Brain pericyte (primary cell): ENCODE results near the gene SMYD3.
A peak's percentile ranks its signal among the peaks of the same experiment; 100 is the strongest.
"Not testable (repeated sequence)": the region's sequence is repeated elsewhere in the genome, so short reads cannot be mapped to it uniquely, and the experiment has no call there.

ENCODE experiments used
- DNase-seq: peaks from one replicate; pipeline ENCODE4 v3.0.0-alpha.2; 2012; ENCODE audit warnings: low read depth, low spot score

Gene SMYD3

GRCh38 chr1:245772325-245772724 is 734.8 kb downstream of the SMYD3 start:
- no peak for DNase-seq

- peak; percentile 66 for DNase-seq
Observed at GRCh38 chr1:245771511-245772281, 735.4 kb downstream of the SMYD3 start.

- DNase-seq, result no peak
Observed at GRCh38 chr1:245770156-245770555, 736.9 kb downstream of the SMYD3 start.

- DNase-seq, result no peak
Observed at GRCh38 chr1:245768596-245768995, 738.5 kb downstream of the SMYD3 start.

GRCh38 chr1:245765230-245766000 is 741.7 kb downstream of the SMYD3 start:
- no peak for DNase-seq

- no peak for DNase-seq
Observed at GRCh38 chr1:245763873-245764331, 743.2 kb downstream of the SMYD3 start.

- no peak for DNase-seq
Observed at GRCh38 chr1:245762396-245762910, 744.6 kb downstream of the SMYD3 start.

GRCh38 chr1:245760301-245760700 is 746.8 kb downstream of the SMYD3 start:
- DNase-seq, result no peak

- no peak for DNase-seq
Observed at GRCh38 chr1:245754463-245754961, 752.6 kb downstream of the SMYD3 start.

- DNase-seq, result no peak
Observed at GRCh38 chr1:245753807-245754206, 753.3 kb downstream of the SMYD3 start.

GRCh38 chr1:245752561-245752960 is 754.5 kb downstream of the SMYD3 start:
- DNase-seq, result no peak

GRCh38 chr1:245751726-245752470 is 755.2 kb downstream of the SMYD3 start:
- peak; percentile 57 for DNase-seq

GRCh38 chr1:245751116-245751515 is 756.0 kb downstream of the SMYD3 start:
- no peak for DNase-seq

- DNase-seq, result no peak
Observed at GRCh38 chr1:245750261-245750660, 756.8 kb downstream of the SMYD3 start.

- DNase-seq, result no peak
Observed at GRCh38 chr1:245749053-245749452, 758.0 kb downstream of the SMYD3 start.

- DNase-seq, result no peak
Observed at GRCh38 chr1:245748646-245749045, 758.4 kb downstream of the SMYD3 start.

GRCh38 chr1:245748240-245748639 is 758.8 kb downstream of the SMYD3 start:
- no peak for DNase-seq

- DNase-seq, result no peak
Observed at GRCh38 chr1:245742896-245743295, 764.2 kb downstream of the SMYD3 start.

- DNase-seq, result not testable (repeated sequence)
Observed at GRCh38 chr1:245740336-245740735, 766.7 kb downstream of the SMYD3 start.

- DNase-seq, result no peak
Observed at GRCh38 chr1:245730801-245731200, 776.3 kb downstream of the SMYD3 start.

GRCh38 chr1:245728035-245728434 is 779.0 kb downstream of the SMYD3 start:
- DNase-seq, result not testable (repeated sequence)

GRCh38 chr1:245721488-245721887 is 785.6 kb downstream of the SMYD3 start:
- DNase-seq, result no peak
